Heart right ventricle (tissue), 16 donors: Measurements from ENCODE around the gene LRRC52. TPM values are rescaled to one million over a fixed set of nuclear protein-coding genes. Genes with fewer than 3 reads are reported as not detected.
A peak's percentile ranks its signal among the peaks of the same experiment; 100 is the strongest.
"Not testable (repeated sequence)": the region's sequence is repeated elsewhere in the genome, so short reads cannot be mapped to it uniquely, and the experiment has no call there.

Source experiments
- ATAC-seq, 8 donors: fragments of 200-7000 bp; cut with Tn5 transposase; one replicate each; pipeline ENCODE4 v1.9.1; 2020; ENCODE audit warnings: mild to moderate bottlenecking in 8 of 8, moderate library complexity in 8 of 8, moderate number of reproducible peaks in 1 of 8
- DNase-seq, 2 donors: peaks; one replicate each; pipeline ENCODE4 v3.0.0-alpha.2; 2020
- H3K27ac ChIP-seq, 10 donors: fragments of 200-600 bp; sonication (generic) in 2 of 10; one replicate each; pipeline versions ENCODE4 v1.5.0 to v1.8.0; 2020 to 2022; ENCODE audit warnings: mild to moderate bottlenecking in 3 of 10
- H3K27me3 ChIP-seq, 7 donors: fragments of 200-600 bp; one replicate each; pipeline ENCODE4 v1.8.0; 2021 to 2022; ENCODE audit warnings: mild to moderate bottlenecking in 2 of 7
- H3K36me3 ChIP-seq, 9 donors: fragments of 200-600 bp; sonication (generic) in 1 of 9; one replicate each; pipeline versions ENCODE4 v1.5.0 to v1.8.0; 2020 to 2022; ENCODE audit warnings: mild to moderate bottlenecking in 2 of 9
- H3K4me1 ChIP-seq, 9 donors: fragments of 200-600 bp; sonication (generic) in 1 of 9; one replicate each; pipeline versions ENCODE4 v1.5.0 to v1.8.0; 2020 to 2022; ENCODE audit warnings: mild to moderate bottlenecking in 4 of 9
- H3K4me3 ChIP-seq, 10 donors: fragments of 200-600 bp; sonication (generic) in 2 of 10; one replicate each; pipeline versions ENCODE4 v1.5.0 to v1.8.0; 2020 to 2022; ENCODE audit warnings: mild to moderate bottlenecking in 7 of 10, moderate library complexity in 2 of 10
- H3K9me3 ChIP-seq, 11 donors: fragments of 200-600 bp in 10 of 11; sonication (generic) in 2 of 11; one replicate each; pipeline versions ENCODE4 v1.5.0 to v1.8.0; 2013 to 2022; ENCODE audit warnings: mild to moderate bottlenecking in 2 of 11, control low read depth in 1 of 11, moderate library complexity in 1 of 11
- CTCF ChIP-seq, 9 donors: fragments of 200-600 bp; sonication (generic) in 2 of 9; IDR thresholded peaks; one replicate each; pipeline versions ENCODE4 v1.5.0 to v1.8.0; 2021 to 2022; ENCODE audit warnings: antibody characterized with exemption in 9 of 9, mild to moderate bottlenecking in 5 of 9, moderate library complexity in 1 of 9
- WGBS, 2 donors: extraction: QIAGEN DNeasy Blood & Tissue Kit; methylation state at CpG; one replicate each; pipeline ENCODE4 v1.1.7; 2013; ENCODE audit warnings: inconsistent platforms in 1 of 2; 5-methylcytosine and 5-hydroxymethylcytosine counted together
- intact Hi-C, 10 donors: fragments of 100-400 bp; cut with DNase I; formaldehyde crosslinking; loops; one replicate each; pipeline versions ENCODE4 v1.11.1 to v1.14.2; 2022
- polyA plus RNA-seq, 2 donors: library from polyadenylated mRNA; stranded (reverse); fragments of 200-250 nt; gene quantifications; one replicate each; pipeline ENCODE4 v1.2.3, GENCODE V29; 2013
- total RNA-seq, 10 donors: library from RNA; stranded (reverse); fragmentation: NEBNext Ultra II Directional in 3 of 10; extraction: Animal tissue kit (Norgen Biotek cat#: 25700) in 3 of 10; gene quantifications; one replicate each; pipeline versions ENCODE4 v1.2.1 to v1.2.4, GENCODE V29; 2021 to 2023
- donor health status: Arrhythmogenic right ventricular cardiomyopathy.
- donor health status: ischemic (EF 13 %, LVEDD 7.1; RV severe dilation, severe dysfunction).
- donor health status: healthy with polysubstance abuse.
- donor health status: DM: no; HTN: yes; CAD: no.
- donor health status: DM: no; HTN: no; CAD: no.
- donor health status: ischemic (EF 25% LVEDD 6.9; RV normal size, moderate dysfunction).
- donor health status: ischemic (EF 25% LVEDD 5.7; RV mildly dilated, moderate dysfunction).
- donor health status: healthy.
- donor health status: DM: yes; HTN: yes; CAD: no.
- donor health status: Ischemic cardiomyopathy.
- donor health status: ischemic (EF 35%, LVEDD 5.7; RV mildly dilated, moderate dysfunction).
- donor health status: nonischemic (EF 11% LVEDD 7.7; RV severe dilation, severe dysfunction).
- donor health status: DM: yes; HTN: yes; CAD: no.
- donor health status: PGD.
- donor health status: ischemic (EF 29% LVEDD 5.4; RV normal size, mild dysfunction).
- donor health status: nonischemic (EF 23%, LVEDD 6.1; RV moderate dilation, normal function).

Gene LRRC52
- total and polyA plus RNA-seq, 12 donors = 0.16 to 1.6 (median 0.55) TPM; not detected in 3

- Histone ChIP-seq H3K9me3 (no peaks in the 10 kb centered on the region), H3K4me3 (peak overlapping the region; percentile 19 to 77 (median 63)), H3K27ac (peak overlapping the region in 9 of 10 donors; percentile 22 to 82 (median 65)), H3K36me3 (no peaks in the 10 kb centered on the region), H3K4me1 (peaks cover 0 to 28% (median 6%) of the 10 kb centered on the region in 9 donors), H3K27me3 (peaks cover 0 to 37% (median 9%) of the 10 kb centered on the region in 7 donors)
- no peak for DNase-seq
- no peak for TF ChIP-seq CTCF (IDR thresholded peaks at IDR 0.05)
- no peak for ATAC-seq
- 15 to 23% methylated on average over 3 of the region's 3 CpGs for whole genome bisulfite sequencing, 2 donors
- intact Hi-C loops = loop anchor here in 5 of 10 donors (1.0 to 10.0 kb wide), 6 partner anchors 32 to 454 kb away; partner anchors contain the start of genes MGST3 (in 1 of the 5) and TMCO1 (in 1 of the 5)
Measured at GRCh38 chr1:165598676-165599059, 54.9 kb downstream of the LRRC52 start.

- no peak for ATAC-seq
- intact Hi-C loops = loop anchor here in 6 of 10 donors (1.0 to 10.0 kb wide), 8 partner anchors 64 to 317 kb away; partner anchors contain the start of gene ALDH9A1 (in 3 of the 6)
Measured at GRCh38 chr1:165600793-165601192, 57.0 kb downstream of the LRRC52 start.

GRCh38 chr1:165603810-165604209 is 60.0 kb downstream of the LRRC52 start:
- DNase-seq (no peak), ATAC-seq (no peak)
- H3K4me3 ChIP-seq = no peak overlapping the region
- H3K27ac ChIP-seq = no peak overlapping the region
- H3K36me3 ChIP-seq = no peaks in the 10 kb centered on the region
- 88 to 94% methylated on average over 2 of the region's 2 CpGs for WGBS, 2 donors
- H3K4me1 ChIP-seq = peaks cover 0 to 14% (median 0%) of the 10 kb centered on the region in 9 donors
- no peak for TF ChIP-seq CTCF (IDR thresholded peaks at IDR 0.05)
- intact Hi-C loops = loop anchor here in 5 of 10 donors (2.0 to 10.0 kb wide), 6 partner anchors 61 to 313 kb away; partner anchors contain the start of gene ALDH9A1 (in 2 of the 5)
- H3K27me3 ChIP-seq = no peaks in the 10 kb centered on the region
- H3K9me3 ChIP-seq = no peaks in the 10 kb centered on the region

More at GRCh38 chr1:165600793-165601192, 57.0 kb downstream of the LRRC52 start:
- no peaks in the 10 kb centered on the region for H3K9me3 ChIP-seq
- no peaks in the 10 kb centered on the region for H3K36me3 ChIP-seq
- no peak overlapping the region for H3K27ac ChIP-seq
- peaks cover 0 to 16% (median 0%) of the 10 kb centered on the region in 7 donors for H3K27me3 ChIP-seq
- no peak for TF ChIP-seq CTCF (IDR thresholded peaks at IDR 0.05)
- H3K4me1 ChIP-seq = peaks cover 0 to 28% (median 6%) of the 10 kb centered on the region in 9 donors
- no peak for DNase-seq
- no peak overlapping the region for H3K4me3 ChIP-seq
- 47 to 55% methylated on average over 4 of the region's 4 CpGs for WGBS, 2 donors

- TF ChIP-seq CTCF (IDR thresholded peaks at IDR 0.05) = no peak
- ATAC-seq = no peak
- WGBS, 2 donors = 86 to 91% methylated on average over 4 of the region's 4 CpGs
Measured at GRCh38 chr1:165605246-165605645, 61.4 kb downstream of the LRRC52 start.

GRCh38 chr1:165606676-165607075 is 62.9 kb downstream of the LRRC52 start:
- not testable (repeated sequence) for H3K4me3 ChIP-seq, DNase-seq, H3K27ac ChIP-seq, H3K4me1 ChIP-seq, H3K36me3 ChIP-seq, H3K9me3 ChIP-seq, ATAC-seq
- peaks cover 0 to 16% (median 7%) of the 10 kb centered on the region in 7 donors for H3K27me3 ChIP-seq
- intact Hi-C loops = loop anchor here in 3 of 10 donors (5.0 to 10.0 kb wide), 3 partner anchors 58 to 301 kb away; partner anchors contain the start of gene ALDH9A1 (in 1 of the 3)
- 86 to 88% methylated on average over 12 of the region's 12 CpGs for WGBS, 2 donors

More at GRCh38 chr1:165605246-165605645, 61.4 kb downstream of the LRRC52 start:
- Histone ChIP-seq H3K9me3 (no peaks in the 10 kb centered on the region), H3K27ac (no peak overlapping the region), H3K36me3 (no peaks in the 10 kb centered on the region), H3K4me3 (no peak overlapping the region), H3K27me3 (peaks cover 0 to 8% (median 7%) of the 10 kb centered on the region in 7 donors), H3K4me1 (peaks cover 0 to 10% (median 0%) of the 10 kb centered on the region in 9 donors)
- DNase-seq = no peak
- intact Hi-C loops = loop anchor here in 3 of 10 donors (5.0 to 10.0 kb wide), 3 partner anchors 60 to 302 kb away; partner anchors contain the start of gene ALDH9A1 (in 1 of the 3)
